ENCODE measurements around the gene CLEC10A.
"Not testable (repeated sequence)": the region's sequence is repeated elsewhere in the genome, so short reads cannot be mapped to it uniquely, and the experiment has no call there.

Gene CLEC10A, protein sequence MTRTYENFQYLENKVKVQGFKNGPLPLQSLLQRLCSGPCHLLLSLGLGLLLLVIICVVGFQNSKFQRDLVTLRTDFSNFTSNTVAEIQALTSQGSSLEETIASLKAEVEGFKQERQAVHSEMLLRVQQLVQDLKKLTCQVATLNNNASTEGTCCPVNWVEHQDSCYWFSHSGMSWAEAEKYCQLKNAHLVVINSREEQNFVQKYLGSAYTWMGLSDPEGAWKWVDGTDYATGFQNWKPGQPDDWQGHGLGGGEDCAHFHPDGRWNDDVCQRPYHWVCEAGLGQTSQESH

DNA sequence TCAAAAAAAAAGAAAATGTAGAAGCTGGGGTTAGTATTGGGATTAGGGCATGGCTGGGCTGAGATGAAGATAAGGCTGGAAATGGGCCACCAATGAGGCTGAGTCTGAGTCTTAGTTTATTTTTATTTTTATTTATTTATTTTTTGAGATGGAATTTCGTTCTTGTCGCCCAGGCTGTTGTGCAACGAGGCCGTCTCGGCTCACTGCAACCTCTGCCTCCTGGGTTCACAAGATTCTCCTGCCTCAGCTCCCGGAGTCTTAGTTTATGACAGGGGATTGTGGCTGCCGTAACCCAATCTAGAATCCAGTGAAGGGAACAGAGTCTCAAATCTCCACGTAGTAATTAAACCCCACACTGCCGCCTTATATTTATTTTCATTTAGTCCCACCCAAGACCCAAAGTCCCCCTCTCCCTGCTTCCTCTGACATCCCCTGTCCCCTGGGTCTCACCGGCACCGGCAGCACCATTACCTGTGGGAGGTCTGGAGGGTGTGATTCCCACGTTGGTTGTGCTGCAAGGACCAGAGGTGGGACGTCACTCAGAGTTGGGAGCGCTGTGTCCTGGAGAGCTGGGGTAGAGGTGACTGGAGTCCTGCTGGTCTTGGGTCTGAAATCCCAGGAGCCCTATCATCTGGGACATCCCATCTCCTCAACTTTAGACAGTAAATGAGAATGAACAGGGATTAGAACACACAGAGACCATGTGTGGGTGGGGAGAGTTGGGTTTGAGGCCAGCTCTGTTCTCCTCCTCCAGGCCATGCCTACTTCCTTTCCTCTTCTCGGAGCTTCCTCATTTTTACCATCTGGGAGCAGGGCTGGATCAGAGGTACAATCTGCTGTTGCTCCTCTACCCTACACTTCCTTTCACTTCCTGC, at the start of gene CLEC10A:
Gene CLEC10A (minus strand): TSS at position 671 of the 875 bp plus-strand sequence. CDS start 1,439 bp downstream, outside the sequence.
- no peak for DNase-seq

GRCh38 chr17:7129311-7129710, 49.3 kb upstream of the CLEC10A start:
- DNase-seq: no peak

- no peak for DNase-seq
Observed at GRCh38 chr17:7128160-7128559, 48.1 kb upstream of the CLEC10A start.

- DNase-seq: not testable (repeated sequence)
Observed at GRCh38 chr17:7127501-7127900, 47.5 kb upstream of the CLEC10A start.

DNA sequence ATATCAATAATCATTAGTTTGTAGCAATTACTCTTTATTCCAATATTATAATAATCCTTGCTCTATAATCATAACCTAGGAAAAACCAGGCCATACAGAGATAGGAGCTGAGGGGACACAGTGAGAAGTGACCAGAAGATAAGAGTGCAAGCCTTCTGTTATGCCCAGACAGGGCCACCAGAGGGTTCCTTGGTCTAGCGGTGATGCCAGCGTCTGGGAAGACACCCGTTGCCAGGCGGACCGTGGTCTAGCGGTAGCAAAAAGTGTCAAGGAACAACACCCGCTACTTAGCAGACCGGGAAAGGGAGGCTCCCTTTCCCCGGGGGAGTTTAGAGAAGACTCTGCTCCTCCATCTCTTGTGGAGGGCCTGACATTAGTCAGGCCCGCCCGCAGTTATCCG, 46.3 kb upstream of the CLEC10A start:
- not testable (repeated sequence) for DNase-seq

DNA sequence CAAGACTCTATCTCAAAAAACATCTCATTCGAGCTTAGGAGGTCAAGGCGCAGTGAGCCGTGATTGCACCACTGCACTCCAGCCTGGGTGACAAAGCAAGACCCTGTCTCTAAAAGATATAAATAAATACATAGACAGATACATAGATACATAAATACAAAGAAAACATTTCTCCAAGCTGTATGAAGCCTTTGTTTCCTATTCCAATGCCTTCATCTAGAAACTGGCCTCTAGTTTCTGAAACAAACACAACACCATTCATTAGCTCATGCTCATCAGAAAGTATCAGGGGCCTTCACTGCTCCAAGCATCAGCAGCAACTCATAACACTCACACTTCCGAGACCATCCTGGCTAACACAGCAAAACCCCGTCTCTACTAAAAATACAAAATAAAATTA, 44.9 kb upstream of the CLEC10A start:
- DNase-seq: no peak

- no peak for DNase-seq
Observed at GRCh38 chr17:7123844-7124243, 43.8 kb upstream of the CLEC10A start.

- no peak for DNase-seq
Observed at GRCh38 chr17:7122381-7122780, 42.3 kb upstream of the CLEC10A start.

- DNase-seq: not testable (repeated sequence)
Observed at GRCh38 chr17:7120635-7121034, 40.6 kb upstream of the CLEC10A start.

DNA sequence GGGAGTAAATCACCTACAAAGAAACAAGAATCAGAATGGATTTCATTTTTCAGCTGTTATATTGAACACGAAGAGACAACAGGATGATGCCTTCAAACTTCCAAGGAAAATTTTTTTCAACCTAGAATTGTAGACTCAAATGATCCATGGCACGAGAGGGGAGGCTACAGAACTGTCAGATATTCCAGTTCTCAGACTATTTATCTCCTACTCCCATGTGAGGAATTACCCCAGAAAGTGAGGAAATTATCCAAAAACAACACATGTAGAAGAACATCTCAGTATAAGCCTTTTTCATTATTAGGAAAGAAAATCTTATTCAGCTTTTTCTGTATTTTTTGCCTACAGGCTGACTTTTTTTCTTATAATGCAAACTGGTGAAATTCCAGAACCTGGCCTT, 40.1 kb upstream of the CLEC10A start:
- DNase-seq: no peak

GRCh38 chr17:7119314-7119713, 39.3 kb upstream of the CLEC10A start:
- no peak for DNase-seq

DNA sequence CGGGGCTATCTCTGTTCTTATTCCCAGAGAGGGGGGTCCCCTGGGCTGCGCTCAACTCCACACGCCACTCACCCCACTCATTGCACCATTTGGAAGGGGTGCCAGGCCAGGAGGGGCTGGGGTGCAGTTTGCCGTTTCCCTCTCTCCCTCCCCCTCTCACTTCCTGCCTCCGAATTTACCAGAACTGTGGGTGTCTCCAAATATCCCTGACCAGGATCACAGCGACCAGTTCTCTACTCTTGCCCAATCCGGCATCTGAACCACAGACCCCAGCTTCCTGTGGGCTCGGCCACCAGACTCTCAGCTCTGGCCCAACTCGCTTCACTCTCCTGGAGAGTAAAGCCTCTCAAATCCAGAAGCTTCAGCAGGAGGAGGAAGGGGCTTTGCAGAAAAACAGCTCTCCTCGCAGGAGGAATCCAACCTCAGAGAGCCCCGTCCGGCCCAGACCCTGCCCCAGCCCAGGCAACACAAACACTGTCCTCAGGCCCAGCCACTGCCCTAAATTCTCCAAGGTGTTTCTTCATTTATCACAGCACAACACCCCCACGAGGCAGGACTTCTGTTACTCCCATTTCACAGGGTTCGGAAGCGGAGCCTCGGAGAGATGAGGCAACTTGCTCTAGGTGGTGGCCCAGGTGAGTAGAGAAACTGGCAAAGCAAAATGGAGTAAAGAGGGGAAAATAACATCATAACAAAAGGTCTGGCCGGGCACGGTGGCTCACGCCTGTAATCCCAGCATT, 35.0 kb upstream of the CLEC10A start:
- DNase-seq: no peak

DNA sequence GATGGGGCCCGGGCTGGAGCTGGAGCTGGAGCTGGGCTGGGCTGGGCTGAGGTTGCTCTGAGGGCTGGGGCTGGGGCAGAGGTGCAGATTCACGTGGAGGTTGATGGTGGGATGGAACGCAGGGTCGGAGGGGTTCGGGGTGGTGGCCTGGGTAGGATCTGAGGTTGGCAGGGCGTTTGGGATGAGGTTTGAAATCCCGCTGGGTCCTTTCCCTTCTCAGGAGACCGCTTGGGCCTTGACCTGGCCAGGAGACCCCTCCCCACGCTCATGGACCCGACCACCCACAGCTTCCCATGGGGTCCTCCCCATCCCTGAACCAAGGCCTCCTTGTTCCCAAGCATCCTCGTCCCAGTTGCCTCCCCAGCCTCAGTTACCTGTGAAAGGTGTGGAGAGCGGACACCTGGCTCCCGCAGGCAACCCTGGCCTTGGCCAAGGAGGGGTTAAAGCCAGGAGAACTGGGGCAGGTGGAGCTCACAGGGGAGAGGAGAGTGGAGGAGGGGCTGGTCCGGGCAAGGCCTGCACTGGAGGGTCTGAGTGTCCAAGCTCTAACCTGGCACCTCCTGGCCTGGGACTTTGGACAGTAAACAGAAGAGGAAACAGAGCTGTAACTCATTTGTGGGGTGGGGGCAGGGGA, 34.3 kb upstream of the CLEC10A start, which contains the start of gene ASGR2:
Gene ASGR2 (minus strand): TSS at position 582 of the 634 bp plus-strand sequence. CDS start 582 bp downstream, outside the sequence.
- DNase-seq: no peak

DNA sequence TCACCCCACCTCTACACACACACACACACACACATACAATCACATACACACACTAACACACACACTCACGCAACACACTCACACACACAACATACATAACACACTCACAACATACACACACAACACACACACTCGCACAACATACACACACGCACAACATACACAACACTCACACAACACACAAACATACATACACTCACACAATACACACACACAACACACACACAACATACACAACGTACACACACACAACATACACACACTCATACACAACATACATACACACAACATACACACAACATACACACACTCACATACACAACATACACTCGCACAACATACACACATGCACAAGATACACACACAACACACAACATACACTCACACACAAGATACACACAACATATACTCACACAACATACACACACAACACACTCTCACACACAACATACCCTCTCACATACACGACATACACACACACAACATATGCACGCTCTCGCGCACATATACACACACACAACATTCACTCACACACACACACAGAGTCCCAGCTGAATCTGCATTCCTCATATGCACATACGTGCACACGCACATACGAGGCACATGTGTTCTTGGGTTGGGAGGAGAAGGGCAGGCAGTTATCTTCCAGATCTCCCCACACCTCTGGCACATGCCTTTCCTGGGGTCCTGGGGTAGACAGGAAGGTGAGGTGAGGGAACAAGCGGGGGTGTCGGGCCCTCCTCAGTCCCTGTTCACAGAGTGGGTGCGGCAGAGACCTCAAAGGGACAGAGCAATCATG, 33.4 kb upstream of the CLEC10A start:
- DNase-seq: no peak

DNA sequence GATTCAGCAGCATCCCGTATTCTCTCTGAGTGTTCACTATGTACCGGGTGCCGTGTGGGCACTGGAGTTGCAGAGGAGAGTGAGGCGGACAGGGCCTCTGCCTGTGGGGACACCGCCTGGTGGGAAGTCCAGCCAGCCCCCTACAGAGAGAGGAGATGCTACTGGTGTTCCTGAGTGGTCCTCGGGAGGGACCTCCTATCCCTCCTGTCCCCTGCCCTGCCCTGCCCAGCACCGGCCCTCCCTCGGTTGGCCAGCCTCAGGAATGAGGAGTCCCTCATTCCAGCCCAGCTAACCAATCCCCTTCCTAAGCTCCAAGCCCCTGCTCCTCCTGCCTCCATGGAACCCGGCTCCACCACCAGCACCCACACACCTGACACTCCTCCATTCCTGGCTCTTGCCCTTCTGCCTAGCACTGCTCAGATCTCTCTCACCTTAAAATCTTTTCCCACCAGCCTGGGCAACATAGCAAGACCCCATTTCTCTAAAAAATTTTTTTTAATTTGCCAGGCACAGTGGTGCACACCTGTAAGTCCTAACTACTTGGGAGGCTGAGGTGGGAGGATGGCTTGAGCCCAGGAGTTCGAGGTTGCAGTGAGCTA, 32.6 kb upstream of the CLEC10A start:
- no peak for DNase-seq

DNA sequence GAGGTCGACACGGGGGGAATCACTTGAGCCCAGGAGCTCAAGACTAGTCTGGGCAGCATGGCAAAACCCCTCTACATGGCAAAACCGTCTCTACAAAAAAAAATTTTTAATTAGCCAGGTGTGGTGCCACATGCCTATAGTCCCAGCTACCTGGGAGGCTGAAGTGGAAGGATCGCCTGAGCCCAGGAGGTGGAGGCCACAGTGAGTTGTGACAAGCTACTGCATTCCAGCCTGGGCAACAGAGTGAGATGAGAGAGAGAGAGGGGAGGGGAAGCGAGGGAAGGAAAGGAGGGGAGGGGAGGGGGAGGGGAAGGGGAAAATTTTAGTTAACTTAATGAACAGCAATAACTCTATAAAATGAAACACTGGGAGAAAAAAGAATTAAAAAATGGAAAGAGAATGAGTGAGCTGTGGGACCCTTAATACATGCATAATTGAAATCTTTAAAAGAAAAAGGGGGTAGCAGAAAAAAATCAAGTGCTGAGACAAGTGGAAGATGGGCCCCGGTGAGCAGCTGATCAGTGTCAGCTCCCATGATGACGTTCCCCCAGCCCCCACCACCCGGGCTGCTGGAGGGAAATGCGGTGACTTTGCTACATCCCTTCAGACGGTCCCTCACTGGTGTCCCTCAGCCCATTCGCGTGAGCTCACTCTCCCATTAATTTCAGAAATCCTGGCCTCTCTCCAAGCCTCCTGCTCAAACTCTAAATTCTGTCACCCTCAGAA, 31.9 kb upstream of the CLEC10A start:
- DNase-seq: no peak

GRCh38 chr17:7110617-7111306, 30.7 kb upstream of the CLEC10A start:
- no peak for DNase-seq

- DNase-seq: no peak
Observed at GRCh38 chr17:7109461-7110322, 29.6 kb upstream of the CLEC10A start.

- DNase-seq: no peak
Observed at GRCh38 chr17:7108981-7109380, 28.9 kb upstream of the CLEC10A start.
